Stimulated activated CD4-positive, alpha-beta T cell treated with anti-CD3 and anti-CD28 coated beads, Interleukin-1b, Interleukin-23, amount 100 ng/mL, for 1 hour (primary cell): ENCODE measurements around the gene SGPL1.
"Not testable (repeated sequence)": the region's sequence is repeated elsewhere in the genome, so short reads cannot be mapped to it uniquely, and the experiment has no call there.

Experiments used
- DNase-seq, 2 donors: peaks; one replicate each; pipeline ENCODE4 v3.0.0-alpha.2; 2020; ENCODE audit warnings: low read depth in 2 of 2

SGPL1 gene

GRCh38 chr10:70815504-70816219 is at the start of gene SGPL1:
Gene SGPL1, plus strand, starts transcription at chr10:70815948. Its CDS starts 906 bp downstream, at chr10:70816854.
- DNase-seq: peak; percentile 72 to 83

- DNase-seq: not testable (repeated sequence)
Measured at GRCh38 chr10:70768026-70768685, 47.6 kb upstream of the SGPL1 start.

- DNase-seq: no peak
Measured at GRCh38 chr10:70769121-70769520, 46.6 kb upstream of the SGPL1 start.

GRCh38 chr10:70770001-70770400 is 45.7 kb upstream of the SGPL1 start:
- DNase-seq: no peak

GRCh38 chr10:70770516-70770915 is 45.2 kb upstream of the SGPL1 start:
- DNase-seq: not testable (repeated sequence)

GRCh38 chr10:70771311-70772194 is 44.2 kb upstream of the SGPL1 start:
- no peak for DNase-seq

GRCh38 chr10:70772627-70773026 is 43.1 kb upstream of the SGPL1 start:
- no peak for DNase-seq

GRCh38 chr10:70773461-70773860 is 42.3 kb upstream of the SGPL1 start:
- DNase-seq: no peak

- DNase-seq: no peak
Measured at GRCh38 chr10:70773965-70774809, 41.6 kb upstream of the SGPL1 start.

GRCh38 chr10:70774810-70775678 is 40.7 kb upstream of the SGPL1 start:
- DNase-seq: no peak

- DNase-seq: no peak
Measured at GRCh38 chr10:70775679-70776454, 39.9 kb upstream of the SGPL1 start.

GRCh38 chr10:70776455-70777005 is 39.2 kb upstream of the SGPL1 start:
- DNase-seq: no peak

GRCh38 chr10:70777063-70777875 is 38.5 kb upstream of the SGPL1 start:
- no peak for DNase-seq

- DNase-seq: no peak
Measured at GRCh38 chr10:70778267-70778924, 37.4 kb upstream of the SGPL1 start.

GRCh38 chr10:70779088-70779487 is 36.7 kb upstream of the SGPL1 start:
- no peak for DNase-seq

- no peak for DNase-seq
Measured at GRCh38 chr10:70779511-70780369, 36.0 kb upstream of the SGPL1 start.

GRCh38 chr10:70780370-70780760 is 35.4 kb upstream of the SGPL1 start:
- no peak for DNase-seq
